ENCODE measurements around the gene RALGPS1. TPM values are rescaled to one million over a fixed set of nuclear protein-coding genes. Genes with fewer than 3 reads are reported as not detected.

RALGPS1 gene
- total RNA-seq, 1 donor from 2014 or later, result 30.7 TPM

DNA sequence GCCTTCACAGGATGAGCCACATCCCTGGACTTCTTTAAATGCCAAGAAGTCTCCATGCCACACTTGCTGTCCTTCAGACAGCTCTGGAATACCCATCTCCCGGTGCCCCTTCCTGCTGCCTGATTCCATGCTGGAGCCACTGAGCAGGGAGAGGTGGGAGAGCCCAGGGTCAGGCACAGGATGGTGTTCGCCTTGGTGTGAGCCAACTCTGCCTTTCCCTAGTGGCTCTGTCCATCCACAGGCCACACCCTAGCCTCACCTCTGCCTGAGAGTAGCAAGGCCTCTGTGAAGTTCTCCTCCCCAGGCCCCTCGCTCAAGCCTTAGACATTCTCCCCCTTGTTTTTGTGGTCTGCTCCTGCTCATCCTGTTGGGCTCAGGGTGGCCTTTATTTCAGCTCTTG, 262.0 kb downstream of the RALGPS1 start:
- H3K4me3 Mint-ChIP-seq, result no peak overlapping the region
- Histone ChIP-seq H3K4me3 (no peak overlapping the region), H3K4me1 (no peaks in the 10 kb centered on the region), H2AFZ (replicated peaks) (no peak overlapping the region), H3K9me3 (ENCODE audit: low read depth) (no peaks in the 10 kb centered on the region), H3K4me2 (no peak overlapping the region), H3K27ac (no peak overlapping the region), H3K79me2 (ENCODE audit: low read depth) (no peaks in the 10 kb centered on the region), H3K36me3 (no peaks in the 10 kb centered on the region), H3K9ac (no peak overlapping the region), H4K20me1 (ENCODE audit: low read depth) (no peaks in the 10 kb centered on the region), H3F3A (ENCODE audit: low read depth) (no peaks in the 10 kb centered on the region), H3K27me3 (no peaks in the 10 kb centered on the region)
- peaks cover 6% of the 10 kb centered on the region for H3K27me3 Mint-ChIP-seq (ENCODE audit: insufficient read depth, low read depth)
- H3K27ac Mint-ChIP-seq, result no peak overlapping the region
- no peak for DNase-seq (ENCODE audit: low spot score)
- no peaks in the 10 kb centered on the region for H3K9me3 Mint-ChIP-seq
- TF ChIP-seq EZH2phosphoT487 (IDR thresholded peaks at IDR 0.05) (no peak), CTCF (IDR thresholded peaks at IDR 0.05) (no peak), EZH2 (IDR thresholded peaks at IDR 0.05) (no peak)
- H3K36me3 Mint-ChIP-seq, result no peaks in the 10 kb centered on the region
- peaks cover 7% of the 10 kb centered on the region for H3K4me1 Mint-ChIP-seq

GRCh38 chr9:127177231-127177630, 262.6 kb downstream of the RALGPS1 start:
- Mint-ChIP-seq H3K9me3 (no peaks in the 10 kb centered on the region), H3K4me3 (no peak overlapping the region), H3K27ac (no peak overlapping the region), H3K36me3 (no peaks in the 10 kb centered on the region), H3K4me1 (peaks cover 5% of the 10 kb centered on the region), H3K27me3 (ENCODE audit: insufficient read depth, low read depth) (peaks cover 6% of the 10 kb centered on the region)
- Histone ChIP-seq H3K9me3 (ENCODE audit: low read depth) (no peaks in the 10 kb centered on the region), H3K27me3 (no peaks in the 10 kb centered on the region), H3K4me3 (no peak overlapping the region), H3K27ac (no peak overlapping the region), H3K4me1 (no peaks in the 10 kb centered on the region), H3K9ac (no peak overlapping the region), H2AFZ (replicated peaks) (no peak overlapping the region), H3K36me3 (no peaks in the 10 kb centered on the region), H4K20me1 (ENCODE audit: low read depth) (no peaks in the 10 kb centered on the region), H3K4me2 (no peak overlapping the region), H3K79me2 (ENCODE audit: low read depth) (no peaks in the 10 kb centered on the region), H3F3A (ENCODE audit: low read depth) (no peaks in the 10 kb centered on the region)
- no peak for DNase-seq (ENCODE audit: low spot score)
- TF ChIP-seq CTCF (IDR thresholded peaks at IDR 0.05) (no peak), EZH2 (IDR thresholded peaks at IDR 0.05) (no peak), EZH2phosphoT487 (IDR thresholded peaks at IDR 0.05) (no peak)

GRCh38 chr9:127177665-127178265, 263.2 kb downstream of the RALGPS1 start:
- no peaks in the 10 kb centered on the region for H3K9me3 ChIP-seq (ENCODE audit: low read depth)
- H3K36me3 ChIP-seq, result no peaks in the 10 kb centered on the region
- no peak overlapping the region for H3K9ac ChIP-seq
- H3K4me3 ChIP-seq, result no peak overlapping the region
- no peak overlapping the region for H3K27ac Mint-ChIP-seq
- DNase-seq (ENCODE audit: low spot score), result no peak
- no peaks in the 10 kb centered on the region for H3K27me3 ChIP-seq
- no peak overlapping the region for H3K4me3 Mint-ChIP-seq
- no peak overlapping the region for H3K27ac ChIP-seq
- H4K20me1 ChIP-seq (ENCODE audit: low read depth), result no peaks in the 10 kb centered on the region
- H3K4me1 Mint-ChIP-seq, result peaks cover 7% of the 10 kb centered on the region
- H2AFZ ChIP-seq (replicated peaks), result no peak overlapping the region
- no peaks in the 10 kb centered on the region for H3K36me3 Mint-ChIP-seq
- H3K79me2 ChIP-seq (ENCODE audit: low read depth), result no peaks in the 10 kb centered on the region
- TF ChIP-seq EZH2 (IDR thresholded peaks at IDR 0.05) (no peak), CTCF (IDR thresholded peaks at IDR 0.05) (no peak), EZH2phosphoT487 (IDR thresholded peaks at IDR 0.05) (no peak)
- no peak overlapping the region for H3K4me2 ChIP-seq
- no peaks in the 10 kb centered on the region for H3F3A ChIP-seq (ENCODE audit: low read depth)
- H3K9me3 Mint-ChIP-seq, result no peaks in the 10 kb centered on the region
- peaks cover 1% of the 10 kb centered on the region for H3K4me1 ChIP-seq
- peaks cover 4% of the 10 kb centered on the region for H3K27me3 Mint-ChIP-seq (ENCODE audit: insufficient read depth, low read depth)
